Smooth muscle cell (in vitro differentiated cells): ENCODE measurements around the gene MAP2K2. TPM values are rescaled to one million over a fixed set of nuclear protein-coding genes. Genes with fewer than 3 reads are reported as not detected.

Experiments used
- DNase-seq: peaks from one replicate; lab custom pipeline; 2025; ENCODE audit not compliant: unreplicated experiment; lab: John Stamatoyannopoulos, UW
- H2AFZ ChIP-seq: fragments of 200-600 bp; sonication (generic); 2 replicates; pipeline ENCODE4 v1.6.0; 2016; ENCODE audit warnings: antibody characterized with exemption, low read depth, mild to moderate bottlenecking
- H3F3A ChIP-seq: fragments of 200-600 bp; sonication (generic); 2 replicates; pipeline ENCODE4 v1.6.0; 2017; ENCODE audit warnings: antibody characterized with exemption, low read depth
- H3K27ac ChIP-seq: fragments of 200-600 bp; sonication (generic); 2 replicates; pipeline ENCODE4 v1.5.1; 2016; ENCODE audit warnings: low read depth, mild to moderate bottlenecking
- H3K27me3 ChIP-seq: fragments of 200-600 bp; sonication (generic); 2 replicates; pipeline ENCODE4 v1.6.1; 2016; ENCODE audit warnings: low read depth, mild to moderate bottlenecking
- H3K36me3 ChIP-seq: fragments of 200-600 bp; sonication (generic); 2 replicates; pipeline ENCODE4 v1.5.1; 2016; ENCODE audit warnings: low read depth
- H3K4me1 ChIP-seq: fragments of 200-600 bp; sonication (generic); 2 replicates; pipeline ENCODE4 v1.5.1; 2016; ENCODE audit warnings: low read depth
- H3K4me2 ChIP-seq: fragments of 200-600 bp; sonication (generic); 2 replicates; pipeline ENCODE4 v1.6.0; 2016; ENCODE audit warnings: mild to moderate bottlenecking
- H3K4me3 ChIP-seq: fragments of 200-600 bp; sonication (generic); 2 replicates; pipeline ENCODE4 v1.5.1; 2016; ENCODE audit warnings: mild to moderate bottlenecking
- H3K79me2 ChIP-seq: fragments of 200-600 bp; sonication (generic); 2 replicates; pipeline ENCODE4 v1.6.0; 2016; ENCODE audit warnings: low read depth, mild to moderate bottlenecking
- H3K9ac ChIP-seq: fragments of 200-600 bp; sonication (generic); 2 replicates; pipeline ENCODE4 v1.6.0; 2016; ENCODE audit warnings: low read depth
- H3K9me3 ChIP-seq: fragments of 200-600 bp; sonication (generic); replicated peaks from 2 replicates; pipeline ENCODE4 v1.5.1; 2016; ENCODE audit warnings: low read depth
- H4K20me1 ChIP-seq: fragments of 200-600 bp; sonication (generic); 2 replicates; pipeline ENCODE4 v1.6.0; 2016; ENCODE audit warnings: low read depth
- CTCF ChIP-seq: fragments of 200-600 bp; sonication (generic); IDR thresholded peaks from 2 replicates; pipeline ENCODE4 v1.5.1; 2017; ENCODE audit warnings: borderline replicate concordance, mild to moderate bottlenecking, antibody characterized with exemption; ENCODE audit not compliant: insufficient read depth, poor library complexity, severe bottlenecking
- WGBS: methylation state at CpG from one replicate; pipeline ENCODE4 v1.1.7; 2016; ENCODE audit warnings: low lambda C conversion rate; 5-methylcytosine and 5-hydroxymethylcytosine counted together
- polyA plus RNA-seq: library from polyadenylated mRNA; unstranded; fragments of >200 nt; fragmentation: Nextera tagmentation; extraction: Ambion mirVana; gene quantifications from 2 replicates; pipeline ENCODE4 v1.2.1, GENCODE V29; 2016
- total RNA-seq: library from RNA; depleted of rRNA; stranded (reverse); fragments of >200 nt; gene quantifications from 2 replicates; pipeline ENCODE4 v1.2.3, GENCODE V29; 2014

Gene MAP2K2
- total and polyA plus RNA-seq, 2 experiments from 2014 or later: 79.1 to 193 TPM

GRCh38 chr19:4049432-4049831 is 74.5 kb downstream of the MAP2K2 start:
- WGBS: 94% methylated on average over 14 of the region's 15 CpGs
- no peak for DNase-seq
- Histone ChIP-seq H3K36me3 (no peaks in the 10 kb centered on the region), H4K20me1 (peaks cover 96% of the 10 kb centered on the region), H3K9me3 (no peaks in the 10 kb centered on the region), H3K79me2 (peaks cover 87% of the 10 kb centered on the region), H3K4me3 (no peak overlapping the region), H3K27ac (no peak overlapping the region), H3F3A (peaks cover 5% of the 10 kb centered on the region), H3K27me3 (no peaks in the 10 kb centered on the region), H2AFZ (no peak overlapping the region), H3K9ac (no peak overlapping the region), H3K4me1 (no peaks in the 10 kb centered on the region), H3K4me2 (no peak overlapping the region)
- TF ChIP-seq CTCF: no peak

GRCh38 chr19:4046946-4047683 is 76.8 kb downstream of the MAP2K2 start:
- no peak overlapping the region for H3K4me3 ChIP-seq
- H4K20me1 ChIP-seq: peaks cover 95% of the 10 kb centered on the region
- H3K9me3 ChIP-seq: no peaks in the 10 kb centered on the region
- WGBS: 96% methylated on average over 18 of the region's 33 CpGs
- H3K36me3 ChIP-seq: no peaks in the 10 kb centered on the region
- no peak overlapping the region for H3K9ac ChIP-seq
- no peak for TF ChIP-seq CTCF
- no peak overlapping the region for H2AFZ ChIP-seq
- H3K79me2 ChIP-seq: peaks cover 90% of the 10 kb centered on the region
- H3K27me3 ChIP-seq: no peaks in the 10 kb centered on the region
- H3K4me2 ChIP-seq: no peak overlapping the region
- no peak for DNase-seq
- no peaks in the 10 kb centered on the region for H3K4me1 ChIP-seq
- H3F3A ChIP-seq: no peaks in the 10 kb centered on the region
- H3K27ac ChIP-seq: no peak overlapping the region

GRCh38 chr19:4046362-4046691 is 77.6 kb downstream of the MAP2K2 start:
- no peak overlapping the region for H3K9ac ChIP-seq
- no peaks in the 10 kb centered on the region for H3F3A ChIP-seq
- no peak overlapping the region for H3K4me2 ChIP-seq
- H3K79me2 ChIP-seq: peaks cover 82% of the 10 kb centered on the region
- H3K27me3 ChIP-seq: no peaks in the 10 kb centered on the region
- H3K4me3 ChIP-seq: no peak overlapping the region
- no peak for TF ChIP-seq CTCF
- H3K36me3 ChIP-seq: no peaks in the 10 kb centered on the region
- H4K20me1 ChIP-seq: peaks cover 95% of the 10 kb centered on the region
- DNase-seq: no peak
- no peak overlapping the region for H2AFZ ChIP-seq
- no peak overlapping the region for H3K27ac ChIP-seq
- no peaks in the 10 kb centered on the region for H3K9me3 ChIP-seq
- no peaks in the 10 kb centered on the region for H3K4me1 ChIP-seq
- WGBS: 95% methylated on average over 7 of the region's 7 CpGs

- H4K20me1 ChIP-seq: peaks cover 95% of the 10 kb centered on the region
- no peak overlapping the region for H3K27ac ChIP-seq
- no peak overlapping the region for H3K9ac ChIP-seq
- H3K4me1 ChIP-seq: no peaks in the 10 kb centered on the region
- H3K36me3 ChIP-seq: no peaks in the 10 kb centered on the region
- H3K9me3 ChIP-seq: no peaks in the 10 kb centered on the region
- H3K27me3 ChIP-seq: no peaks in the 10 kb centered on the region
- no peak for TF ChIP-seq CTCF
- no peak for DNase-seq
- H3K4me2 ChIP-seq: no peak overlapping the region
- peaks cover 77% of the 10 kb centered on the region for H3K79me2 ChIP-seq
- no peak overlapping the region for H2AFZ ChIP-seq
- no peak overlapping the region for H3K4me3 ChIP-seq
- 96% methylated on average over 25 of the region's 32 CpGs for WGBS
- no peaks in the 10 kb centered on the region for H3F3A ChIP-seq
These were observed 78.1 kb downstream of the MAP2K2 start for GRCh38 chr19:4045597-4046361.
